Sigmoid colon (tissue), 7 donors: ENCODE measurements around the gene LYRM4. TPM values are rescaled to one million over a fixed set of nuclear protein-coding genes. Genes with fewer than 3 reads are reported as not detected.

ENCODE experiments used
- DNase-seq: peaks from one replicate; pipeline ENCODE4 v3.0.0-alpha.2; 2019
- H3K27ac ChIP-seq, 4 donors: fragments of 200-600 bp; sonication (generic); one replicate each; pipeline ENCODE4 v1.5.1; 2016 to 2019; ENCODE audit warnings: mild to moderate bottlenecking in 1 of 4
- H3K27me3 ChIP-seq, 3 donors: fragments of 200-600 bp; sonication (generic); one replicate each; pipeline ENCODE4 v1.5.1; 2019; ENCODE audit warnings: mild to moderate bottlenecking in 1 of 3
- H3K36me3 ChIP-seq, 4 donors: fragments of 200-600 bp; sonication (generic); one replicate each; pipeline ENCODE4 v1.5.1; 2016 to 2019
- H3K4me1 ChIP-seq, 4 donors: fragments of 200-600 bp; sonication (generic); one replicate each; pipeline ENCODE4 v1.5.1; 2017 to 2019
- H3K4me3 ChIP-seq, 4 donors: fragments of 200-600 bp; sonication (generic); one replicate each; pipeline ENCODE4 v1.5.1; 2017 to 2019; ENCODE audit warnings: mild to moderate bottlenecking in 2 of 4, moderate library complexity in 1 of 4
- H3K9me3 ChIP-seq, 4 donors: fragments of 200-600 bp in 3 of 4; sonication (generic) in 3 of 4; one replicate each; pipeline versions ENCODE4 v1.5.1 to v1.6.1; 2013 to 2019
- CTCF ChIP-seq, 4 experiments: fragments of 450-650 bp in 3 of 4; fragments of 200-600 bp in 1 of 4; IDR thresholded peaks; one replicate each; pipeline ENCODE4 v1.5.1; 2016 to 2019; ENCODE audit warnings: antibody characterized with exemption in 4 of 4, mild to moderate bottlenecking in 3 of 4, moderate library complexity in 2 of 4
- EP300 ChIP-seq, 4 donors: sonication (generic); formaldehyde crosslinking; IDR thresholded peaks; one replicate each; pipeline ENCODE4 v1.6.1; 2017; ENCODE audit warnings: antibody characterized with exemption in 4 of 4
- POLR2A ChIP-seq, 2 donors: fragments of 450-650 bp; IDR thresholded peaks; one replicate each; pipeline ENCODE4 v1.6.1; 2016; ENCODE audit warnings: antibody characterized with exemption in 2 of 2, mild to moderate bottlenecking in 2 of 2, moderate library complexity in 2 of 2
- POLR2AphosphoS5 ChIP-seq, 4 donors: sonication (generic); formaldehyde crosslinking; IDR thresholded peaks; one replicate each; pipeline ENCODE4 v1.6.1; 2017; ENCODE audit warnings: antibody characterized with exemption in 4 of 4
- WGBS, 2 donors: extraction: QIAGEN DNeasy Blood & Tissue Kit; methylation state at CpG; one replicate each; pipeline ENCODE4 v1.1.7; 2013; 5-methylcytosine and 5-hydroxymethylcytosine counted together
- intact Hi-C: fragments of 100-400 bp; cut with DNase I; formaldehyde crosslinking; loops from one replicate; pipeline ENCODE4 v1.15.1; 2023
- polyA plus RNA-seq, 3 donors: library from polyadenylated mRNA; stranded (reverse); fragments of 200-250 nt; gene quantifications; one replicate each; pipeline ENCODE4 v1.2.3, GENCODE V29; 2013
- total RNA-seq, 4 donors: library from RNA; depleted of rRNA; stranded (reverse); fragments of >200 nt; gene quantifications; one replicate each; pipeline ENCODE4 v1.1.0, GENCODE V29; 2016
- donor health status: healthy with polysubstance abuse.
- donor health status: Bipolar disorder and iron deficiency.
- donor health status: healthy.

The LYRM4 gene
- total and polyA plus RNA-seq, 7 donors, result 11.3 to 29.3 (median 22.2) TPM

GRCh38 chr6:5133943-5134342 lies 126.8 kb downstream of the LYRM4 start:
- no peaks in the 10 kb centered on the region for H3K27me3 ChIP-seq
- H3K9me3 ChIP-seq, result no peaks in the 10 kb centered on the region
- H3K4me1 ChIP-seq, result peaks cover 0 to 12% (median 3%) of the 10 kb centered on the region in 4 donors
- no peak overlapping the region for H3K4me3 ChIP-seq
- 43 to 78% methylated on average over 2 of the region's 2 CpGs for WGBS, 2 donors
- intact Hi-C loops, result no loop called here
- DNase-seq, result no peak
- no peaks in the 10 kb centered on the region for H3K36me3 ChIP-seq
- no peak overlapping the region for H3K27ac ChIP-seq
- TF ChIP-seq CTCF (IDR thresholded peaks at IDR 0.05) (no peak), POLR2A (IDR thresholded peaks at IDR 0.05) (no peak), EP300 (IDR thresholded peaks at IDR 0.05) (no peak), POLR2AphosphoS5 (IDR thresholded peaks at IDR 0.05) (no peak)

- intact Hi-C loops, result no loop called here
These were observed 128.0 kb downstream of the LYRM4 start for GRCh38 chr6:5132731-5133130.

GRCh38 chr6:5130135-5130866 lies 130.4 kb downstream of the LYRM4 start:
- intact Hi-C loops, result no loop called here
- H3K27ac ChIP-seq, result no peak overlapping the region
- H3K4me1 ChIP-seq, result peaks cover 0 to 12% (median 3%) of the 10 kb centered on the region in 4 donors
- H3K9me3 ChIP-seq, result no peaks in the 10 kb centered on the region
- no peaks in the 10 kb centered on the region for H3K27me3 ChIP-seq
- TF ChIP-seq CTCF (IDR thresholded peaks at IDR 0.05), result no peak
- no peak for TF ChIP-seq POLR2A (IDR thresholded peaks at IDR 0.05)
- TF ChIP-seq EP300 (IDR thresholded peaks at IDR 0.05), result no peak
- no peak for TF ChIP-seq POLR2AphosphoS5 (IDR thresholded peaks at IDR 0.05)
- DNase-seq, result no peak
- H3K36me3 ChIP-seq, result no peaks in the 10 kb centered on the region
- no peak overlapping the region for H3K4me3 ChIP-seq
- WGBS, 2 donors, result 91 to 92% methylated on average over 10 of the region's 10 CpGs

More at GRCh38 chr6:5132731-5133130, 128.0 kb downstream of the LYRM4 start:
- Histone ChIP-seq H3K27ac (peak overlapping the region; percentile 24 to 66 (median 56)), H3K4me1 (peaks cover 0 to 12% (median 3%) of the 10 kb centered on the region in 4 donors), H3K36me3 (no peaks in the 10 kb centered on the region), H3K4me3 (peak overlapping the region in 2 of 4 donors; percentile 6 to 18), H3K9me3 (no peaks in the 10 kb centered on the region), H3K27me3 (no peaks in the 10 kb centered on the region)
- WGBS, 2 donors, result 42 to 81% methylated on average over 7 of the region's 7 CpGs
- TF ChIP-seq POLR2A (IDR thresholded peaks at IDR 0.05) (no peak), CTCF (IDR thresholded peaks at IDR 0.05) (no peak), POLR2AphosphoS5 (IDR thresholded peaks at IDR 0.05) (peak; percentile 37 to 71 (median 67))
- peak; percentile 89 for DNase-seq

GRCh38 chr6:5128351-5128750 lies 132.4 kb downstream of the LYRM4 start:
- 75 to 89% methylated on average over 4 of the region's 4 CpGs for WGBS, 2 donors

GRCh38 chr6:5127106-5127687 lies 133.6 kb downstream of the LYRM4 start:
- Histone ChIP-seq H3K27ac (no peak overlapping the region), H3K4me1 (peaks cover 0 to 2% (median under 1%) of the 10 kb centered on the region in 4 donors), H3K9me3 (no peaks in the 10 kb centered on the region), H3K36me3 (no peaks in the 10 kb centered on the region), H3K27me3 (no peaks in the 10 kb centered on the region), H3K4me3 (no peak overlapping the region)
- intact Hi-C loops, result no loop called here
- DNase-seq, result no peak
- TF ChIP-seq CTCF (IDR thresholded peaks at IDR 0.05) (no peak), POLR2A (IDR thresholded peaks at IDR 0.05) (no peak), POLR2AphosphoS5 (IDR thresholded peaks at IDR 0.05) (no peak)
- 85 to 92% methylated on average over 8 of the region's 8 CpGs for WGBS, 2 donors

More at GRCh38 chr6:5128351-5128750, 132.4 kb downstream of the LYRM4 start:
- Histone ChIP-seq H3K27me3 (no peaks in the 10 kb centered on the region), H3K4me1 (peaks cover 0 to 12% (median 3%) of the 10 kb centered on the region in 4 donors), H3K9me3 (no peaks in the 10 kb centered on the region), H3K4me3 (no peak overlapping the region), H3K36me3 (no peaks in the 10 kb centered on the region), H3K27ac (no peak overlapping the region)
- no peak for DNase-seq
- intact Hi-C loops, result no loop called here
- no peak for TF ChIP-seq POLR2A (IDR thresholded peaks at IDR 0.05)
